GM19025 (cell line): ENCODE results near the gene PRLH.

Source experiments
- ATAC-seq: cut with Tn5 transposase; IDR thresholded peaks from one replicate; pipeline ENCODE4 v1.9.1; 2021; ENCODE audit warnings: mild to moderate bottlenecking, low read depth, moderate library complexity; ENCODE audit not compliant: unreplicated experiment

PRLH gene

GRCh38 chr2:237566401-237567235 is at the start of gene PRLH:
TSS of gene PRLH (plus strand) at chr2:237566574. CDS start at chr2:237566574, 0 bp downstream.
- no peak for ATAC-seq

GRCh38 chr2:237517163-237517562 is 49.2 kb upstream of the PRLH start:
- no peak for ATAC-seq

- ATAC-seq: no peak
These were observed 48.4 kb upstream of the PRLH start for GRCh38 chr2:237517990-237518389.

GRCh38 chr2:237519506-237520245 is 46.7 kb upstream of the PRLH start:
- ATAC-seq: no peak

- ATAC-seq: no peak
These were observed 46.1 kb upstream of the PRLH start for GRCh38 chr2:237520290-237520689.

GRCh38 chr2:237524631-237525030 is 41.7 kb upstream of the PRLH start:
- no peak for ATAC-seq

- no peak for ATAC-seq
These were observed 40.7 kb upstream of the PRLH start for GRCh38 chr2:237525559-237526157.

GRCh38 chr2:237527233-237527632 is 39.1 kb upstream of the PRLH start:
- ATAC-seq: no peak

- ATAC-seq: no peak
These were observed 38.6 kb upstream of the PRLH start for GRCh38 chr2:237527766-237528165.

GRCh38 chr2:237529452-237530402 is 36.6 kb upstream of the PRLH start:
- ATAC-seq: peak; percentile 82

- ATAC-seq: peak; percentile 42
These were observed 35.6 kb upstream of the PRLH start for GRCh38 chr2:237530472-237531433.

- no peak for ATAC-seq
These were observed 34.2 kb upstream of the PRLH start for GRCh38 chr2:237532160-237532559.

GRCh38 chr2:237533668-237534161 is 32.7 kb upstream of the PRLH start:
- ATAC-seq: no peak

GRCh38 chr2:237534380-237534779 is 32.0 kb upstream of the PRLH start:
- ATAC-seq: no peak

GRCh38 chr2:237535385-237536082 is 30.8 kb upstream of the PRLH start:
- no peak for ATAC-seq

GRCh38 chr2:237536083-237536415 is 30.3 kb upstream of the PRLH start:
- ATAC-seq: no peak

GRCh38 chr2:237536617-237537016 is 29.8 kb upstream of the PRLH start:
- no peak for ATAC-seq

- no peak for ATAC-seq
These were observed 28.2 kb upstream of the PRLH start for GRCh38 chr2:237538001-237538720.
